Memory B cell (primary cell): ENCODE measurements around the gene ATPAF2.

Experiments
- ATAC-seq: fragments of 150-1000 bp; cut with Tn5 transposase; 2 replicates; pipeline ENCODE4 v1.10.0; 2021; ENCODE audit warnings: low read depth, mild to moderate bottlenecking, moderate library complexity
- DNase-seq, 2 donors: peaks; one replicate each; pipeline ENCODE4 v3.0.0; 2022; ENCODE audit warnings: low spot score in 2 of 2
- H3K27ac Mint-ChIP-seq: one replicate; pipeline ENCODE4 v1.8.0; 2022; ENCODE audit warnings: mild to moderate bottlenecking, moderate library complexity, mixed read lengths
- H3K27me3 Mint-ChIP-seq: one replicate; pipeline ENCODE4 v1.8.0; 2022; ENCODE audit warnings: mixed read lengths
- H3K36me3 Mint-ChIP-seq: one replicate; pipeline ENCODE4 v1.8.0; 2022; ENCODE audit warnings: mild to moderate bottlenecking, mixed read lengths
- H3K4me1 Mint-ChIP-seq: one replicate; pipeline ENCODE4 v1.8.0; 2022; ENCODE audit warnings: mixed read lengths
- H3K4me3 Mint-ChIP-seq: one replicate; pipeline ENCODE4 v1.8.0; 2022; ENCODE audit warnings: mild to moderate bottlenecking, moderate library complexity, mixed read lengths
- H3K9me3 Mint-ChIP-seq: one replicate; pipeline ENCODE4 v1.8.0; 2022; ENCODE audit warnings: mixed read lengths

The ATPAF2 gene

DNA sequence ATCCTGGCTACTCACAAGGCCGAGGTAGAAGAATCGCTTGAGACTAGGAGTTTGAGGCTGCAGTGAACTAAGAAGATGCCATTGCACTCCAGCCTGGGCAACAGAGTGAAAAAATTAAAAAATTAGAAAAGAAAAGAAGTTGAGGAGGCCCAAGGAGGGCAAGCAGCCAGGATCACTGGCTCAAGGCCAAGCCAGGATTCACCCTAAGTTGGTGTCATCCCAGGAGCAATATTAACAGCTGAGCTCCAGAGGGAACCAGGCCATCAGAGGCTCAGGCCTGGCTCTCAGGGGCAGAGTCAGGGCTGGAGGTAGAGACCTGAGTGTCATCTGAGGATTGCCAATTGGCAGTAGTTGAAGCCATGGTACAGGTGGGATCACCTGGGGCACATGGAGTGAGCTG, 45.6 kb downstream of the ATPAF2 start:
- no peak for ATAC-seq
- no peak for DNase-seq
- Mint-ChIP-seq H3K9me3 (no peaks in the 10 kb centered on the region), H3K4me1 (no peaks in the 10 kb centered on the region), H3K36me3 (no peaks in the 10 kb centered on the region), H3K27ac (no peak overlapping the region), H3K4me3 (no peak overlapping the region), H3K27me3 (no peaks in the 10 kb centered on the region)

DNA sequence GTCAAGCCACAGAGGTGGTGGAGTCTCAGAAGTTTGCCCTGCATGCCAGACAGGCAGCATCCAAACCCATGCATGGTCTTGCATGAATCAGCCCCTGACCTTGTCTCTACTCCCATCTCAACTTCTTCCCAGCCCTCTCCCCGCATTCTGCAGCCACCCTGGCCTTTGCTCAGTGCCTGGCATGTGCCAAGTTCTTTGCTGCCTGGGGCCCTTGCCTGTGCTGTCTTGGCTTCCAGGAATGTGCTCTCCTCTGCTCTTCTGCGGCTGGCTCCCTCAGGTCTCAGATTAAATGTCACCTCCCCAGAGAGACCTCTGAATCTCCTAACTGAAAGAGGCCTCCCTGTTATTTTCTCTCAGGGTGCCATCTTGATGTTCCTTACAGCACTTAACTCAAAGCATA, 48.7 kb downstream of the ATPAF2 start:
- Mint-ChIP-seq H3K27ac (no peak overlapping the region), H3K9me3 (no peaks in the 10 kb centered on the region), H3K27me3 (no peaks in the 10 kb centered on the region), H3K36me3 (no peaks in the 10 kb centered on the region), H3K4me1 (no peaks in the 10 kb centered on the region), H3K4me3 (no peak overlapping the region)
- ATAC-seq (no peak), DNase-seq (no peak)

DNA sequence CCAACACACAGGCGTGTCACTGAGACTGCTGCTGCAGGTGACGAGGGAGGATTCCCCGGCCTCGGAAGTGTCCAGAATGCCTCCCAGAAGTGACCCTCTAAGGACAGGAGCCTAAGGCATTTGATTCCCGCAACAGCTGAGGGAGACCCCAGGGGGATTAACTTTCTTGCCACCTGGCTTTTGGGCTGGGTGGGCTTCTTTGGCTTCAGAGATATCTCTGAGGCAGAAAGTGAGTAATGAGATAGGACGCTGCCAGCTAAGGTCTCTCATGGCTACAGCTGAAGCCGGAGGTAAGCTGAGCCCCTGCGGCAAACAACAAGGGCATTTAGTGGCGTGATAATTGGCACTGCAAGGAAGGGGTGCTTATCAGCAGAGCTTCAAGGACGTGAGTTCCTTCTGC, 49.4 kb downstream of the ATPAF2 start:
- no peaks in the 10 kb centered on the region for H3K4me1 Mint-ChIP-seq
- no peaks in the 10 kb centered on the region for H3K36me3 Mint-ChIP-seq
- DNase-seq, result no peak
- no peaks in the 10 kb centered on the region for H3K9me3 Mint-ChIP-seq
- H3K27ac Mint-ChIP-seq, result no peak overlapping the region
- no peaks in the 10 kb centered on the region for H3K27me3 Mint-ChIP-seq
- no peak for ATAC-seq
- H3K4me3 Mint-ChIP-seq, result no peak overlapping the region

DNA sequence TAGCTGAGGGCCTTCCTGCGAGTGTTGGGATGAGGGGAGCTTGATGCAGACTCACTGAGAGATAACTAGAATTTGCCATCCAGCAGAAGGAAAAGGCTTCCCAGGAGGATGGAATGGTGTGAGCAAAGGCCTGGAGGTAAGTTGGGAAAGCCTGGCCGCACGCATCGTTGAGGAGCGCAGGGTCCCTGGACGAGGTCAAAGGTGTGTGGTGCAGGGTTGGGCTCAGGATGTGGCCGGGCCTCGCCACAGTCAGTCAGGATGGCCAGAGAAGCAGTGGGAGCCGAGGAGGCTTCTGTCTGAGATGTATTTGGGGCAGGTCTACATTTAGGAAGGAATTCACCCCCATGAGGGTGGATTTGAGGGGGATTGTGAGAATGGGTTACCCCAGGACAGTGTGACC, 49.9 kb downstream of the ATPAF2 start:
- no peak for ATAC-seq
- Mint-ChIP-seq H3K36me3 (no peaks in the 10 kb centered on the region), H3K9me3 (no peaks in the 10 kb centered on the region), H3K4me3 (no peak overlapping the region), H3K4me1 (no peaks in the 10 kb centered on the region), H3K27me3 (no peaks in the 10 kb centered on the region), H3K27ac (no peak overlapping the region)
- DNase-seq, result no peak

DNA sequence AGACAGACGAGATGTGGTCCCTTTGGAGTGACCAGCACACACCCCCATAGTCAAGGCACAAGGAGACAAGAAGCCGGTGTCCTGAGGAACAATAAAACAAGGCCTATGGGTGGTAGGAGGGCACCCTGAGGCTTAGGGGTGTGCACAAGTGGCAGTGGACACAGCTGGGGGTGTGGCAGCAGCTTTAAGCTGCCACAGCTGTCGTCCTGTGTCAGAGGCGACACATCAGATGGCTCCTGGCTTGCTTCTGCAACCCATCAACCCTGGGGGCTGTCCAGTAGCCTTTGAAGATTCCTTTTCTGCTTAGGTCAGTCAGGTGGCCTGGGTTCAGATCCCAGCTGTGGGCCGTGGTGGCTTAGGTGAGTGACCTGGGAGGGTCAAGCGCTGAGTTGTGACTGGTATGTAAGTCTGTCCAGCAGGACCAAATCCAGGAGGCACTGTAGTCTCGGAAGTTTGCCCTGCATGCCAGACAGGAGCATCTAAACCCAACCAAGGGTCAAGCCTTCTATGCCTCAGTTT, 50.5 kb downstream of the ATPAF2 start:
- no peaks in the 10 kb centered on the region for H3K9me3 Mint-ChIP-seq
- H3K4me3 Mint-ChIP-seq, result no peak overlapping the region
- no peaks in the 10 kb centered on the region for H3K27me3 Mint-ChIP-seq
- no peaks in the 10 kb centered on the region for H3K4me1 Mint-ChIP-seq
- DNase-seq (no peak), ATAC-seq (no peak)
- H3K27ac Mint-ChIP-seq, result no peak overlapping the region
- no peaks in the 10 kb centered on the region for H3K36me3 Mint-ChIP-seq

DNA sequence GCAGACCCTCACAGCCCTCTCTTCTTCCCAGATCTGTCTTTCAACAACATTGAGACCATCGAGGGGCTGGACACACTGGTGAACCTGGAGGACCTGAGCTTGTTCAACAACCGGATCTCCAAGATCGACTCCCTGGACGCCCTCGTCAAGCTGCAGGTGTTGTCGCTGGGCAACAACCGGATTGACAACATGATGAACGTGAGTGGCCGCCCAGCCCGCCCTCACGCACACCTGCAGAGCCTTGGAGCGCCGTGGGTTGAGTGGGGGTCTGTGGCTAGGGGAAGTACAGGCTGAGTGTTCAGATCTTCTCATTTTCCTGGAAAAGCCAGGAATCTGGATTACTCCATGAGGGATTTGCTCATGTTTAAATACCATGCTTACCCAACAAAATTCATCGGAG, 51.1 kb downstream of the ATPAF2 start:
- Mint-ChIP-seq H3K27ac (no peak overlapping the region), H3K9me3 (no peaks in the 10 kb centered on the region), H3K4me1 (no peaks in the 10 kb centered on the region), H3K4me3 (no peak overlapping the region), H3K27me3 (no peaks in the 10 kb centered on the region), H3K36me3 (no peaks in the 10 kb centered on the region)
- ATAC-seq (no peak), DNase-seq (no peak)

DNA sequence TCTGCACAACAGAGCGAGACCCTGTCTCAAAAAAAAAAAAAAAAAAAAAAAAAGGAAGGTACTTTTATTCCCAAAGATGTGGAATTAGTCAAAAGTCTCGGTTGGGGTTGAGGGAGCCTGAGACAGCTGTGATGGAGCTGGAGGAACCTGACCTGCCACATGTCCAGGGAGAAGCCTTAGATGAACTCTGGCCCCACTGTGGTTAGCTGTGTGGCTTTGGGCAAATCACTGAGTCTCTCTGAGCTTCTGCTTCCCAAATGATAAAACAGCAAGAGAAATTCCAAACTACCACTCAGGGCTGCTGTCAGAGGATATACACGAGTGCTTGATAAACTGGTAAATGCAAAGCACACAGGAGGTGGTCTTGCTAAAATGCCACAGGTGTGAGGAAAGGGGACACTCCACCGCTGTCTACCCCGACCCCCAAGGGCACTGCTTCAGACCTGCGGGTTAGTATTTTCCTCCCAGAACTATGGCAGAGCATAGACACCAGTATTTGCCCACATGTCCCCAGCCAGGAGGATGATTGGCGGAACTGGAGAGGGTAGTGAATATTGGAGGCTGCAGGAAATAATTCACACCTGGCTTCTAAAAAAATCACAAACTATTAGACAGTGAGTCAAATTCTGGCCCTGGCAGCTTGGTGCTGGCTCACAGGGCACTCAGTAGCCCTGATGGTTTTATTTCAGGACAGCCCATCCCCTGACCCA, 51.6 kb downstream of the ATPAF2 start:
- H3K4me1 Mint-ChIP-seq, result no peaks in the 10 kb centered on the region
- H3K36me3 Mint-ChIP-seq, result no peaks in the 10 kb centered on the region
- no peak for ATAC-seq

DNA sequence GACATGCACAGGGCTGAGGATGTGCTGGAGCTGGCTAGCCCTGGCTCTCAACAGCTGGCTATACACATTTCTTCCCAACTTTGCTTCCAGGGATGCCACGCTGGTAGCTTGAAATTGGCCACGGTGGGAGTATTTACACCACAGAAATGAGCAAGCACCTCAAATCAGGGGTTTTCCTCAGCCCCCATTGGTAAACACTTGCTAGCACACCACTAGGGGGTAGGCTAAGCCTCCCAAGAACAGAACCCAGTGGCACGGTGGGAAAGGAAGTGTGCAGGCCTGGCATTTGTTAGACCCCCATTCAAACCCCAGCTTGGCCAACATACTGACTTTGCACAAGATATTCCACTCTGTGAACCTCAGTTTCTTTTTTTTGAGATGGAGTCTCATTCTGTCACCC, 53.4 kb downstream of the ATPAF2 start:
- Mint-ChIP-seq H3K9me3 (no peaks in the 10 kb centered on the region), H3K4me1 (no peaks in the 10 kb centered on the region), H3K36me3 (no peaks in the 10 kb centered on the region), H3K27ac (no peak overlapping the region), H3K4me3 (no peak overlapping the region), H3K27me3 (no peaks in the 10 kb centered on the region)
- ATAC-seq, result no peak
- DNase-seq, result no peak

More for the DNA sequence above, 51.6 kb downstream of the ATPAF2 start:
- Mint-ChIP-seq H3K27ac (no peak overlapping the region), H3K27me3 (no peaks in the 10 kb centered on the region), H3K9me3 (no peaks in the 10 kb centered on the region), H3K4me3 (no peak overlapping the region)
- DNase-seq, result no peak

DNA sequence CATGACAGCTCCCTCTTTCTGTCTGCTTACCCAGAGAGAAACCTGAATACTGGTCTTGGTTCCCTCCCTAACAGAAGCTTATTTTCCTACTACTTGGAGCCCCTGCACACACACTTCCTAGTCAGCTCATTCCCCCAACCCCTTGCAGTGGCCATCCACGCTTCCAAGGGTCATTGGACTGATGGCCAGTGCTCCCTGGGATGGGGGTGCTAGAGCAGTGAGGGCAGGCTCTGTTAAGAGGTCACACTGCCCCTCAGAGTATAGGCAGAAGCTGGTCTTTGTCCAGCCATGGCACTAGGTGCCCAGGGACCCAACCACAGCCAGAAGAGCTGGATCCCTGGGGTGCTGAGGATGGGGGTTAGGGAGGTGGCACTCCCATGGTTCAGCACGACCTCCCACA, 53.8 kb downstream of the ATPAF2 start:
- H3K27me3 Mint-ChIP-seq, result no peaks in the 10 kb centered on the region
- H3K27ac Mint-ChIP-seq, result no peak overlapping the region
- H3K9me3 Mint-ChIP-seq, result no peaks in the 10 kb centered on the region
- ATAC-seq (no peak), DNase-seq (no peak)
- H3K4me3 Mint-ChIP-seq, result no peak overlapping the region
- no peaks in the 10 kb centered on the region for H3K36me3 Mint-ChIP-seq
- H3K4me1 Mint-ChIP-seq, result no peaks in the 10 kb centered on the region

DNA sequence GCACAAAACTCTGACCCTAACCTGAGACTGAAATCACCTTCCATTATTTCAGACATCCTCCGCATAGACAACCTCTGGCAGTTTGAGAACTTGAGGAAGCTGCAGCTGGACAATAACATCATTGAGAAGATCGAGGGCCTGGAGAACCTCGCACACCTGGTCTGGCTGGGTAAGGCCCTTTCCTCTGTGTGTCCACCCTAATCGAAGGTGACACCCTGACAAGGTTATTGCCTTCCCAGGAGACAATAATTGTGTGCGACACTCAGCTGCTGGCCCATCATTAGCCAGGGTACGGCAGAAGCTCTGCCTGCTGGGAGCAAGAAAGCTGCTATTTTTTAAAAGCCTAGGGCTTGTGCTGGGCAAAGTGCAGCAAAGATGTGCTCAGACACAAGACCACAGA, 55.2 kb downstream of the ATPAF2 start:
- no peak for ATAC-seq
- H3K27ac Mint-ChIP-seq, result no peak overlapping the region
- peaks cover 4% of the 10 kb centered on the region for H3K4me1 Mint-ChIP-seq
- no peak overlapping the region for H3K4me3 Mint-ChIP-seq
- H3K27me3 Mint-ChIP-seq, result peaks cover 4% of the 10 kb centered on the region
- H3K36me3 Mint-ChIP-seq, result no peaks in the 10 kb centered on the region
- no peaks in the 10 kb centered on the region for H3K9me3 Mint-ChIP-seq
- DNase-seq, result no peak

DNA sequence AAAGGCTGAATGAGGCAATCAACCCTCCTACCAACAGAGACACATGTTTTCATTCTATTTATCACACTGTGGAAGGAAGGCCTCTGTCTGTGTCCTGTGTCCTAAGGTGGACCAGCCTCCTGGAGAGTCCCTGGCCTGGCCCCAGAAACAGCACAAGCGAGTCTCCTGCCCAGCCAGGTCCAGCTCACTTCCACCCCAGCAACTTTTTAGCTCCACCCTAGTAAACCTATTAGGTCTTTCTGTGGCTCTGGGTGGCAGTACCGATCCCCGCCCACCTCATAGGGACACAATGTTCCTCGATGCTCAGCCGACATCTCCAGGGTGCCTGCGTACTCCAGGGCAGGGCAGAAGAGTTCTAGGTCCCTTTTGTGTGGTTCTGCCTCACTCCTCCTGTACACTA, 55.6 kb downstream of the ATPAF2 start:
- Mint-ChIP-seq H3K36me3 (no peaks in the 10 kb centered on the region), H3K9me3 (no peaks in the 10 kb centered on the region), H3K4me1 (peaks cover 6% of the 10 kb centered on the region)

DNA sequence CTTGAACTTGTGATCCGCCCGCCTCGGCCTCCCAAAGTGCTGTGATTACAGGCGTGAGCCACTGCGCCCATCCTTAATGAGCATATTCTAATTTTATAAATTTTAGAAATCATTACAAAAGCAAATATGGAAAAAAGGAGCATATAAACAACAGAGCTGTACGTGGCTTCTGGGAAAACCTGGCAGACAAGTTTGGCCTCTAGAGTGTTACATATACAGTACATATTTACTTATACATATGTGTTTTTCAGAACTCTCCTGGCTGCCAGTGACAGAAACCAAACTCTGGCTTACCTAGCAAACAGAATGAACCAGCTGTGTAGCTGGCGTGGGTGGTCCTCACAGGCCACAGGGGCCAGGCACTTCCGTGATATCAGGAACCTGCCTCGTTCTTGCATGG, 56.2 kb downstream of the ATPAF2 start:
- ATAC-seq (no peak), DNase-seq (no peak)
- Mint-ChIP-seq H3K27ac (no peak overlapping the region), H3K9me3 (no peaks in the 10 kb centered on the region), H3K4me1 (peaks cover 6% of the 10 kb centered on the region), H3K4me3 (no peak overlapping the region), H3K27me3 (peaks cover 4% of the 10 kb centered on the region), H3K36me3 (no peaks in the 10 kb centered on the region)

More for the DNA sequence above, 55.6 kb downstream of the ATPAF2 start:
- DNase-seq, result no peak
- H3K27me3 Mint-ChIP-seq, result peaks cover 4% of the 10 kb centered on the region
- H3K27ac Mint-ChIP-seq, result no peak overlapping the region
- ATAC-seq, result no peak
- H3K4me3 Mint-ChIP-seq, result no peak overlapping the region

DNA sequence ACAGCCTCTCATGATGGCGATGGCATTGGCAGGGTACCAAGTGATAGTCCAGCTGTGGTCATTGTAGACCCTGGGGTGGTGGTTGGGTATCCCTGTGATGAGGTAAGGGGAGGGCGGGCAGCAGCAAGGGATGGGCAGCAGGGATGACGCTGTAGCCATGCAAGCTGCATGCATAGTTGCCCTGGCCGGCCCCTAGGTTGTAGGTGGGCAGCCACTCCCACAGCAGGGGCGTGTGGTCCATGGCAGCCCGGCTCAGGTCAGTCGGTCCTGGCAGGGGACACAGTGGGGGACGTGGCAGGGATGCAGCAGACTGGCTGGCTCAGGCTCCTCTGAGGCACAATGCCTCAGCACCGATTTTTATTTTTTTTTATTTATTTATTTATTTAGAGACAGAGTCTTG, 57.6 kb downstream of the ATPAF2 start:
- no peak overlapping the region for H3K4me3 Mint-ChIP-seq
- H3K9me3 Mint-ChIP-seq, result no peaks in the 10 kb centered on the region
- H3K27ac Mint-ChIP-seq, result no peak overlapping the region
- peaks cover 4% of the 10 kb centered on the region for H3K27me3 Mint-ChIP-seq
- DNase-seq, result no peak
- no peak for ATAC-seq
- no peaks in the 10 kb centered on the region for H3K36me3 Mint-ChIP-seq
- H3K4me1 Mint-ChIP-seq, result peaks cover 6% of the 10 kb centered on the region

DNA sequence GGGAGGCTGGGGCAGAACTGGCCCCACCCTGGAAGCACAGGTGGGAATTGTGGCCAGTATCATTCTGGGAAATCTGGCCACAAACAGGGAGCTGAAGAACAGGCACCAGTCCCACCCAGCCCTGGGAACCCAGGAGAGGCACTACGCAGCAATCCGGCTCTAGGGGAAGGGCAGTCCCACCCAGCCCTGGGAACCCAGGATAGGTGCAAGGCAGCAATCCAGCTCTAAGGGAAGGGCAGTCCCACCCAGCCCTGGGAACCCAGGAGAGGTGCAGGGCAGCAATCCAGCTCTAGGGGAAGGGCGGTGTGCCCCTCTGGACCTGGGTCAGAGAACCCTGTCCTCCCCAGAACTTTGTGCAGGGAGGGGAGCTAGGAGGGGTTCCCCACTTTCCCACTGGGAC, 59.2 kb downstream of the ATPAF2 start:
- Mint-ChIP-seq H3K27me3 (peaks cover 4% of the 10 kb centered on the region), H3K4me1 (peaks cover 6% of the 10 kb centered on the region), H3K36me3 (no peaks in the 10 kb centered on the region), H3K9me3 (no peaks in the 10 kb centered on the region), H3K4me3 (no peak overlapping the region), H3K27ac (no peak overlapping the region)
- ATAC-seq, result no peak
- DNase-seq, result no peak
